HG03342 (cell line): ENCODE results near the gene BLM.
A peak's percentile ranks its signal among the peaks of the same experiment; 100 is the strongest.

Experiments used
- ATAC-seq: cut with Tn5 transposase; IDR thresholded peaks from one replicate; pipeline ENCODE4 v1.9.1; 2021; ENCODE audit warnings: mild to moderate bottlenecking, moderate library complexity; ENCODE audit not compliant: unreplicated experiment

BLM gene

GRCh38 chr15:90691369-90691768 is 25.8 kb upstream of the BLM start:
- no peak for ATAC-seq

DNA sequence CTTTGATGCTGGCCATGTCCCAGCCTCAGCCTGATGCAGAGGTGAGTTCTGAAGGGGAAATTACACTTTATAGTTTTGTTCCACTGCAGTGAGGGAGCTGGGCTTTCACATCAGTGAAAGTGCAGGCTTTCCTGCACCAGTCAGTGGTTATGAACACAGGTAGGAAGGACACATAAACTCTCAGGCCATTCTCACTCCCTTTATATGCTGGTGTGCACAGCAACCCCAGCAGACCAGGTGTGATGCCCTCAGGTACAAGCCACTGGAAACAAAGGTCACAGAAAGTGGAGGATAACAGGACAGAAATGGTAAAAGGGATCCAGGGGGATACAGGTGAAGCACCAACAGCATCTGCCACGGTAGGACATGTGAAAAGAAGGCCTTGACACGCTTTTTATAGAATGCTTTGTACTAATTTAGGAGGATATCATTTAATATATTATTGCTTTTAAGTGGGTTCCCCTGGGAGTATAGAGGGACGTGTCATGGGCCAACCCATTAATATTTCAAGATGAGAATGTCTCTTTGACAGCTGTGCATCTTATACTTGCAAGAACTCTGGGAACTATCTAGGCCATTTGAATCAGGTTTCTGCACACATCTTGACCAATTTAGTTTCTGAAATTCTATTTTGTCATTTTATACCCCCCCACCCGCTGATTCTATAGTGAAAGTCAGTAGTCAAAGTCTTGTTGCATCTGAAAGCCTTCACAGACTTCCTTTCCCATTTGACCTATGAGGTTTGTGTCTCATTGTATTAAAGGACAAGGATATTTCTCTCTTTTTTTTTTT is 25.0 kb upstream of the BLM start:
- peak; percentile 60 for ATAC-seq

DNA sequence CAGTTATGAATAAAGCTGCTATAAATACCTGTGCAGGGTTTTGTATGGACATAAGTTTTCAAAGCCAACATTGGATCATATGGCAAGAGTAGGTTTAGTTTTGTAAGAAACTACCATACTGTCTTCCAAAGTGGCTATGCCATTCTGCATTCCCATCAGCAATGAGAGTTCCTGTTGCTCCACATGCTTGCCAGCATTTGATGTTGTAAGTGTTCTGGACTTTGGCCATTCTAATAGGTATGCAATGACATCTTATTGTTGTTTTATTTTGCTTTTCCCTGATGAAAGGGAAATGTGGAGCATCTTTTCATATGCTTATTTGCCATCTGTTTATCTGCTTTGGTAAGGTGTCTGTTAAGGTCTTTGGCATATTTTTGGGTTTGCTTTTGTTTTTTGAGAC is 22.2 kb upstream of the BLM start:
- no peak for ATAC-seq

DNA sequence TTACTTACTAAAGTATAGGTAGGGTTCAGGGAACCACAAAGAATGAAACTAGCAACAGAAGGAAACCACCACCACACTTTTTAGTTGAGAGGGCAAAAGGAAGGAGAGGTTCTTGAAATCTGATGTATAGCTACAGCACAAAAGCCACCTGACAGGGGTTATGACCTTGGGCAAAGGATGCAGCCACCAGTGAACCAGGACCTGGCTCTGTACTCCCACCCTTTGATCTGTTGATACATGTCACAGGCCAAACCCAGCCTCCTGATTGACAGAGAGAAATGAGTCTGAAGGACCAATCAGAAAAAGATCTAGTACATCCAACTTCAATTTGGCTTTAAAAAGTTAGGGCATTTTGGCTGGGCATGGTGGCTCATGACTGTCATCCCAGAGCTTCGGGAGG is 20.0 kb upstream of the BLM start:
- ATAC-seq: no peak

GRCh38 chr15:90698629-90699028 is 18.5 kb upstream of the BLM start:
- no peak for ATAC-seq

GRCh38 chr15:90701048-90701447 is 16.1 kb upstream of the BLM start:
- no peak for ATAC-seq

GRCh38 chr15:90701880-90702630 is 15.1 kb upstream of the BLM start:
- no peak for ATAC-seq

DNA sequence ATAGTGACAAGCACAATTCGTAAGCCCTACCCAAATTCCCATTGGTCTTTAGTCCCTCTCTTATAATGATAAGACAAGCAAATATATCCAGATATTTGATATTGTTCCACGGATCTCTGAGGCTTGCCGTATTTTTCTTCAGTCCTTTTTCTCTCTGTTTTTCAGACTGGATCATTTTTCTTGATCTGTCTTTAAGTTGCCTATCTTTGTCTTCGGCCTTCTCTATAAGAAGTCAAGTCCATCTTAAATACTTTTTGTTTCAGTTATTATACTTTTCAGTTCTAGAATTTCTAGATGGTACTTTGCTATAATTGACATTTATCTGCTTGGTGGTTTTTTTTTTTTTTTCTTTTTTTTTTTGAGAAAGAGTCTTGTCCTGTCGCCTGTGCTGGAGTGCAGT is 13.7 kb upstream of the BLM start:
- ATAC-seq: no peak

DNA sequence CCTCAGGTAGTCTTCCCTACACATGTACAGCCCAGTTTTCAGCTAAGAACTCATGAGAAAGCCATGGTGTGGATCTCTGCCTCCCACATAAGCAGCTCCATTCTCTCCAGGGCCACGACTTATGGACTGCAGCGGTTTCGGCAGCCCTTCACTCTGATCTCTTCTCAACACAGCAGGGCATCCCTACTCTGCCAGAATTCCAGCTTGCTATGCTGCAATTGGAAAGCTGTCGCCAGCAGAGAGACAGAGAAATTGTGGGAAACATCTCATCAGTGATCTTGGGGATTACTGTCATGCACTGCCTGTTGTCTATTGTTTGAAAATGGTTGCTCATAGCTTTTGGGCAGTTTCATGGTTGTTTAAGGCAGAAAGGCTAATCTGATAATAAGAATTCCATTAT is 11.9 kb upstream of the BLM start:
- ATAC-seq: no peak

DNA sequence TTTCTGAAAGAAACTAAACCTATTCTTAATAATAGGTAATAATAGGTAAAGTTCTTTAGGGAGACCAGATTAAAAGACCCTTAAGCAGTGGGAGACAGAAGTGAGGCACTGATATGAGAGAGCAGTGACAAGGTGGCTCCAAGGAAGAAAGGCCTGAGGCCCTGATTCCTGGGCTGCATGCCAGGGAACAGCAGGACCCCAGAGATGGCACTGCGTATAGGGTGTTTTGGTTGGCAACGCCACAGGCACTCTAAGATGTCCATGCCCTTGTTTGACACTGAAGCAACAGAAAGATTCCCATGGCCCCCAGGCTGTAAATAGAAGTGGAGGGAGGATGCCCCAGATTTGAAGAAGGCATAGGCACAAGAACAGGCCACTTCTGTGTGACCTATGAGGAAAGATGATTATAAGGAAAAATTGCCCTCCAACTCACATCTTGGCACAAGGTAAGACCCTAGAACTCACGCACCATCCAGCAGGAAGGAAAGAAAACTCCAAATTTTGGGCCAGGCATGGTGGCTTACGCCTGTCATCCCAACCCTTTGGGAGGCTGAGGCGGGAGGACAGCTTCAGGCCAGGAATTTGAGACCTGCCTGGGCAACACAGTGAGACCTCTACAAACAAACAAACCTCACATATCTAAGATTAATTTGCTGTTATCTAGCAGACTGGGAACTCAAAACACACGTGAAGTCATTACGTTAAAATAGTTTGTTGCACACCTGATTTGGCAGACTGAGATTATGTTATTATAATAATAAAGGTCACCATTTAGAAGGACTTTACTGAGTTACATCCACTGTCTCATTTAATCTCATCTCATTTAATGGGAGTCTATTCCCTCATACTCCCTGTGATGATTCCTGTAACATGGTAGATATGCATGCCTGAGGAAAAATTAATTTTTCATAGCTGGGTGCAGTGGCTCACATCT is 10.5 kb upstream of the BLM start:
- no peak for ATAC-seq

DNA sequence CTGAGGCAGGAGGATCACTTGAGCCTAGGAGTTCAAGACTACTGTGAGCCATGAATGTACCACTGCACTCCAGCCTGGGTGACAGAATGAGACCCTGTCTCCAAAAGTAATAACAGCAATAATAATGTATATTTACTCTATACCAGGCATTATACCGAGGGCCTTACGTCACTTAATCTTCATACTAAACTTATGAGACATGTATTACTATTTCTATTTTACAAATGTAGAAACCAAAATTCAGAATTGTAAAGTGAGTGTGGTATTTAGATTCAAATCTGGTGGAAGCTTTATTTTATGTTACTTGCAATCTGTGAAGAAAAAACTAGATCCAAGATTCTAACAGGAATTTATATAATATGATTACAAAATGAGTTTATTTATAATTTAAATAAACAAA is 9.7 kb upstream of the BLM start:
- no peak for ATAC-seq

- no peak for ATAC-seq
These were observed 8.6 kb upstream of the BLM start for GRCh38 chr15:90708516-90708915.

- no peak for ATAC-seq
These were observed 7.9 kb upstream of the BLM start for GRCh38 chr15:90709278-90709677.

DNA sequence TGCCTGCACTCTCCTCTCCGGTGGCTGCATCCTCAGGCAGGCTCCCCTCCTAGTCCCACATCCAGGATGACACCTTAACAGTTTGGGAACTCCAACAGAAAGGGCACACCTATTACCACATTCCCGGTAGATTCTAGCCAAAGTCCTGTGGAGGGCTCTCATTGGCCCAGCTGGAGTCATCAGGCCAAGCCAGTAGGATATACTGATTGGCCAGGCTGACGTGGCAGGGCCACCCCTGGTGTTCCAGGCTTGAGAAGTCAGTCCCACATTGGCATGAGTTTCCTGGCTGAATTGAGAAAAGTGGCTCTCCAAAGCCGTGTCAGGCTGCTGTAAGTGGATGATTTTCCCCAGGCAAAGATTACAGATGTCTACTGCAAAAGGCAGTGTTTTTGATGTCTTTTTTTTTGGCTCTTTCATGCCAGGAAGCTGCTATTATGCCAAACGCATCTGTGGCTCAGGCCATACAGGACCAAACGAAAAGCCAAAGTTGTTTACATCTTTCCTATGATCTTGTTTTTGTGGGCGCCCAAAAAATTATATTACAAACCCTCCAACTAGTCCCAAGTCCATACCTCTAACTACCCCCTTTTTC is 6.6 kb upstream of the BLM start:
- no peak for ATAC-seq

GRCh38 chr15:90711418-90711824 is 5.7 kb upstream of the BLM start:
- ATAC-seq: no peak

DNA sequence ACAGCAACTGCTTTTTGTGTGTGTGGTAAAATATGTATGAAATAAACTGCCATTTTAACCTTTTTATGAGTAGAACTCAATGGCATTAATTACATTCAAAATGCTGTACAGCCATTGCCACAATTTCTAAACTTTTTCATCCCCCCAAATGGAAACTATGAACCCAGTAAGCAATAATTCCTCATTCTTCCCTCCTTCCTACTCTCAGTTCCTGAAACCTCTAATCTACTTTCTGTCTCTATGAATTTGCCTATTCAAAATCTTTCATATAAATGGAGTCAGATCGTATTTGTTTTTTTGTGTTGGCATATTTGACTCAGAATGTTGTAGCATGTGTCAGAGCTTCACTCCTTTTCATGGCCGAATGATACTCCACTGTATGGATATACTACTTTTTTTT is 5.3 kb upstream of the BLM start:
- ATAC-seq: no peak

DNA sequence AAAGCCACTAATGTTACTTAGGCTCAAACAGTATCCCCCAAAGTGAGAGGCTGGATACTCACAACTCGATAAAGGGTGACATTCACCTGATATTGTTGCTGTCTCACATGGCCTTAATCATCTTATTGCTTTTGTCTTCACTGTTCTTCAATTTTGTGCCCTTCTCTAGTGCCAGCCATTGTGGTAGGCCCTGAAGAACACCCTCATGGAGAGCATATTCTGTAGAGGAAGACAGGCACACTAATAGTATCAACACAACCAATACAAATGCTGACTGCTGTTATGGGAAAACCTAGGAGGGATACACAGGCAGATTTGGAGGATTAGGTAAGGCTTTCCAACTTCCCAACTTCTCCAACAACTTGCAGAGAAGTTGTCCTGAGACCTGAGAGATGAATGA is 4.1 kb upstream of the BLM start:
- ATAC-seq: no peak

DNA sequence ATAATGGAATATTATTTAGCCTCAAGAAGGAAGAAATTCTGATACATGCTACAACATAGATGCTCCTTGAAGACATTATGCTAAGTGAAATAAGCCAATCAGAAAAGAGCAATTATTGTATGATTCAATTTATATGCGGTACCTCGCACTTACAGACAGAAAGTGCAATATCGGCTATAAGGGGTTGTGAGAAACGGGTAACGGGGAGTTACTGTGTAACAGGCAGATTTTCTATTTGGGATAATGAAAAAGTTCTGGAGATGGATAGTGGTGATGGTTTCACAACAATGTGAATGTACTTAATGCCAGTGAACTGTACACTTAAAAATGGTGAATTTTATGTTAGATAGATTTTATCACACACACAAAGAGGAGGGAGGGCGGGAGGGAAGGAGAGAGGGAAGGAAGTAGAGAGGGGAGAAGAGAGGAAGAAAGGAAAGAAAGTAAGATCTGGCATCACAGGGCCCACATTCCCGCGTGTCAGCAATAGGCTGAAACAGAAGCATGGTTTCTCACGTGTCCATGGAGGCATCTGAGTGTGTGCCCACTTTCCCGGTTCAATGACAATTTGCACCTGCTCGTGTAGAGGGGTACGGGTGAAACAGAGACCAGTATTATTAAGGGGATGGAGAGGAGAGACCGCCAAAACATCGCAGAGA is 700 bp upstream of the BLM start:
- no peak for ATAC-seq

DNA sequence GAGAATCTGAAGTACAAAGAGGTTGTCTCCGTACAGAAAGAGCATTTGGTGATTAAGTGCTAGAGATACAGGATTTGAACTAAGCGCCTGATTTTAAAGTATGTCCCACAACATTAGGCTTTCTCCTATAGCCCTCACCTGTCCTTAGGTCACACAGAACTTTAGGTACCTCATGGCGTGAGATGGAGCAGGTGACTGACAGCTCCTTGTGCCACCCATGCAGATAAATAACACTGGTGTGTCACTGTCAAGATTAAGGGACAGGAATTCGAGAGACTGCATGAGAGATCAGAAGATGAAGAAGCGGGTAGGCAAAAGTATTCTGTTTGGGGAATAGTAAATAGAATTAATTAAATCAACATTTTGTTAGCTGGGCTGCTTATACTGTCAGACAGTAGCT is 1.1 kb downstream of the BLM start:
- ATAC-seq: no peak

GRCh38 chr15:90720131-90720530 is 3.0 kb downstream of the BLM start:
- ATAC-seq: no peak

- ATAC-seq: no peak
These were observed 12.1 kb downstream of the BLM start for GRCh38 chr15:90729261-90729660.
